ENCODE data around the gene PRELP. TPM values are rescaled to one million over a fixed set of nuclear protein-coding genes. Genes with fewer than 3 reads are reported as not detected.

PRELP gene
- total and polyA plus RNA-seq, 4 donors: 0.09 to 5.8 (median 3.6) TPM

DNA sequence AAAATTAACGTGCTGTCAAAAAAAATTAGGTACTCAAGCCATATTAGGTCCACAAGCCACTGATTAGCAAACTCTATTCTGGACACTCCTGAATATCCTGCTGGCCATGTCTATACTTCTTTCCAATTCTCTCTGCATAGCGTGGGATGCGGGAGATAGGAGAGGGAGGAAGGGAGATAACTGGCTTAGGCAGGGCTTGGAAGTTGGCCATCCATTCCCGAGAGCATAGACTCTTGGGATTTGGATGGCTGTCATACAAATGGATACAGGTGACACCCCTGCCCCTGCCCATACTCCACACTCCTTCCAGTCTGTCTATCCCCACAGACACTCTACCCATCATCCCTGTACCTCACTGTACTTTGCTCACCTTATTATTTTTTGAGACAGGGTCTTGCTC, 2.3 kb upstream of the PRELP start:
- no peak overlapping the region for H3K9ac ChIP-seq (ENCODE audit: low read depth in 1 of 2, low read length in 2 of 2)
- no peaks in the 10 kb centered on the region for H3K9me3 ChIP-seq (ENCODE audit: control insufficient read depth in 4 of 4, low read length in 3 of 4)
- H3K27ac ChIP-seq (ENCODE audit: low read depth in 1 of 2, low read length in 2 of 2): no peak overlapping the region
- H3K4me1 ChIP-seq (ENCODE audit: control insufficient read depth in 4 of 4, insufficient read depth in 4 of 4, low read length in 3 of 4): no peaks in the 10 kb centered on the region
- DNase-seq (ENCODE audit: low spot score): no peak
- TF ChIP-seq JUND (IDR thresholded peaks at IDR 0.05): no peak
- no peaks in the 10 kb centered on the region for H3K36me3 ChIP-seq (ENCODE audit: control insufficient read depth in 4 of 4, insufficient read depth in 3 of 4, low read depth in 1 of 4, low read length in 3 of 4)
- 67% methylated on average over 4 of the region's 4 CpGs for WGBS
- peaks cover 0 to 9% (median 1%) of the 10 kb centered on the region in 4 donors for H3K27me3 ChIP-seq (ENCODE audit: control insufficient read depth in 4 of 4, insufficient read depth in 4 of 4, low read length in 3 of 4)
- H3K4me3 ChIP-seq (ENCODE audit: low read depth in 1 of 3, low read length in 3 of 3): no peak overlapping the region

DNA sequence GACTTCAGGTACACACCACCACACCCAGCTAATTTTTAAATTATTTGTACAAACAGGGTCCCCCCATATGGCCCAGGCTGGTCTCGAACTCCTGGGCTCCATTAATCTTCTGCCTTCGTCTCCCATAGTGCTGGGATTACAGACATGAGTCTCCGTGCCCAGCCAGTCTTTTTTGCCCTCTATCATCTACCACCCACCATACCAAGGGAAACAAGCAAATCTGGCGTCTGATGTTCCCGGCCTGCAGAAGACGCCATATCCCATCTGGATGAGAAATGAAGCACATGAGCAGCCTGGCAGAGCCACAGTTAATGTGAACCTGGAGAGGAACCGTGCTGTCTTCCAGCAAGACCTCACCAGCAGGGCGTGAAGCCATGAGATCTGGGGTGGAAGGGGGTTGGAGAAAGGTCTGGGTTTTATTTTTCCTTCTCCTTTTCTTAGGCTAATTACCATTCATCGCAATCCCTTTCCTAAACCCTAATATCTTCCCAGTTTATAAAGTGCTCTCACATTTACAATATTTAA, 1.8 kb upstream of the PRELP start:
- Histone ChIP-seq H3K36me3 (ENCODE audit: control insufficient read depth in 4 of 4, insufficient read depth in 3 of 4, low read depth in 1 of 4, low read length in 3 of 4) (no peaks in the 10 kb centered on the region), H3K9ac (ENCODE audit: low read depth in 1 of 2, low read length in 2 of 2) (no peak overlapping the region), H3K4me3 (ENCODE audit: low read depth in 1 of 3, low read length in 3 of 3) (no peak overlapping the region), H3K9me3 (ENCODE audit: control insufficient read depth in 4 of 4, low read length in 3 of 4) (no peaks in the 10 kb centered on the region), H3K27ac (ENCODE audit: low read depth in 1 of 2, low read length in 2 of 2) (no peak overlapping the region), H3K27me3 (ENCODE audit: control insufficient read depth in 4 of 4, insufficient read depth in 4 of 4, low read length in 3 of 4) (peaks cover 0 to 9% (median 1%) of the 10 kb centered on the region in 4 donors), H3K4me1 (ENCODE audit: control insufficient read depth in 4 of 4, insufficient read depth in 4 of 4, low read length in 3 of 4) (no peaks in the 10 kb centered on the region)
- TF ChIP-seq RAD21 (IDR thresholded peaks at IDR 0.05) (no peak), EGR1 (IDR thresholded peaks at IDR 0.05; ENCODE audit: low read depth in 2 of 2) (no peak), NR2F2 (IDR thresholded peaks at IDR 0.05) (no peak), FOXA2 (IDR thresholded peaks at IDR 0.05) (no peak), TAF1 (conservative IDR thresholded peaks at IDR 0.05) (no peak), YY1 (IDR thresholded peaks at IDR 0.05) (no peak), HNF4A (conservative IDR thresholded peaks at IDR 0.05) (no peak), JUND (IDR thresholded peaks at IDR 0.05) (no peak), SP1 (IDR thresholded peaks at IDR 0.05) (no peak), FOXA1 (IDR thresholded peaks at IDR 0.05) (no peak), RXRA (IDR thresholded peaks at IDR 0.05) (no peak), GABPA (IDR thresholded peaks at IDR 0.05 in 1 of 2, conservative IDR thresholded peaks at IDR 0.05 in 1 of 2) (no peak)
- TF ChIP-seq, protein P1, sequence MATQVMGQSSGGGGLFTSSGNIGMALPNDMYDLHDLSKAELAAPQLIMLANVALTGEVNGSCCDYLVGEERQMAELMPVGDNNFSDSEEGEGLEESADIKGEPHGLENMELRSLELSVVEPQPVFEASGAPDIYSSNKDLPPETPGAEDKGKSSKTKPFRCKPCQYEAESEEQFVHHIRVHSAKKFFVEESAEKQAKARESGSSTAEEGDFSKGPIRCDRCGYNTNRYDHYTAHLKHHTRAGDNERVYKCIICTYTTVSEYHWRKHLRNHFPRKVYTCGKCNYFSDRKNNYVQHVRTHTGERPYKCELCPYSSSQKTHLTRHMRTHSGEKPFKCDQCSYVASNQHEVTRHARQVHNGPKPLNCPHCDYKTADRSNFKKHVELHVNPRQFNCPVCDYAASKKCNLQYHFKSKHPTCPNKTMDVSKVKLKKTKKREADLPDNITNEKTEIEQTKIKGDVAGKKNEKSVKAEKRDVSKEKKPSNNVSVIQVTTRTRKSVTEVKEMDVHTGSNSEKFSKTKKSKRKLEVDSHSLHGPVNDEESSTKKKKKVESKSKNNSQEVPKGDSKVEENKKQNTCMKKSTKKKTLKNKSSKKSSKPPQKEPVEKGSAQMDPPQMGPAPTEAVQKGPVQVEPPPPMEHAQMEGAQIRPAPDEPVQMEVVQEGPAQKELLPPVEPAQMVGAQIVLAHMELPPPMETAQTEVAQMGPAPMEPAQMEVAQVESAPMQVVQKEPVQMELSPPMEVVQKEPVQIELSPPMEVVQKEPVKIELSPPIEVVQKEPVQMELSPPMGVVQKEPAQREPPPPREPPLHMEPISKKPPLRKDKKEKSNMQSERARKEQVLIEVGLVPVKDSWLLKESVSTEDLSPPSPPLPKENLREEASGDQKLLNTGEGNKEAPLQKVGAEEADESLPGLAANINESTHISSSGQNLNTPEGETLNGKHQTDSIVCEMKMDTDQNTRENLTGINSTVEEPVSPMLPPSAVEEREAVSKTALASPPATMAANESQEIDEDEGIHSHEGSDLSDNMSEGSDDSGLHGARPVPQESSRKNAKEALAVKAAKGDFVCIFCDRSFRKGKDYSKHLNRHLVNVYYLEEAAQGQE (IDR thresholded peaks at IDR 0.05): no peak
- TF ChIP-seq, protein P2, sequence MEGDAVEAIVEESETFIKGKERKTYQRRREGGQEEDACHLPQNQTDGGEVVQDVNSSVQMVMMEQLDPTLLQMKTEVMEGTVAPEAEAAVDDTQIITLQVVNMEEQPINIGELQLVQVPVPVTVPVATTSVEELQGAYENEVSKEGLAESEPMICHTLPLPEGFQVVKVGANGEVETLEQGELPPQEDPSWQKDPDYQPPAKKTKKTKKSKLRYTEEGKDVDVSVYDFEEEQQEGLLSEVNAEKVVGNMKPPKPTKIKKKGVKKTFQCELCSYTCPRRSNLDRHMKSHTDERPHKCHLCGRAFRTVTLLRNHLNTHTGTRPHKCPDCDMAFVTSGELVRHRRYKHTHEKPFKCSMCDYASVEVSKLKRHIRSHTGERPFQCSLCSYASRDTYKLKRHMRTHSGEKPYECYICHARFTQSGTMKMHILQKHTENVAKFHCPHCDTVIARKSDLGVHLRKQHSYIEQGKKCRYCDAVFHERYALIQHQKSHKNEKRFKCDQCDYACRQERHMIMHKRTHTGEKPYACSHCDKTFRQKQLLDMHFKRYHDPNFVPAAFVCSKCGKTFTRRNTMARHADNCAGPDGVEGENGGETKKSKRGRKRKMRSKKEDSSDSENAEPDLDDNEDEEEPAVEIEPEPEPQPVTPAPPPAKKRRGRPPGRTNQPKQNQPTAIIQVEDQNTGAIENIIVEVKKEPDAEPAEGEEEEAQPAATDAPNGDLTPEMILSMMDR (IDR thresholded peaks at IDR 0.05; ENCODE audit: low read depth, low read length, missing input control): no peak
- TF ChIP-seq, protein P3, sequence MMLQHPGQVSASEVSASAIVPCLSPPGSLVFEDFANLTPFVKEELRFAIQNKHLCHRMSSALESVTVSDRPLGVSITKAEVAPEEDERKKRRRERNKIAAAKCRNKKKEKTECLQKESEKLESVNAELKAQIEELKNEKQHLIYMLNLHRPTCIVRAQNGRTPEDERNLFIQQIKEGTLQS (IDR thresholded peaks at IDR 0.05): no peak
- 82% methylated on average over 9 of the region's 9 CpGs for WGBS
- no peak for DNase-seq (ENCODE audit: low spot score)

All from liver (tissue), 9 donors.